ENCODE measurements around the gene DTNB. TPM values are rescaled to one million over a fixed set of nuclear protein-coding genes. Genes with fewer than 3 reads are reported as not detected.

DTNB gene
- total and polyA plus RNA-seq, 2 donors (not counting 3 experiments of a cell fraction or from before 2014, with no cell fraction given): 11.5 to 17.0 TPM

GRCh38 chr2:25430556-25430955, 242.8 kb downstream of the DTNB start:
- no peak for TF ChIP-seq POLR2A (IDR thresholded peaks at IDR 0.05; ENCODE audit: low read depth, low read length)
- no peak for TF ChIP-seq POLR2AphosphoS5 (IDR thresholded peaks at IDR 0.05; ENCODE audit: insufficient read depth, low read depth, low read length)
- TF ChIP-seq GATA2 (IDR thresholded peaks at IDR 0.05; ENCODE audit: insufficient read depth, insufficient read length, low read depth, low read length): no peak
- FAIRE-seq (no peak), DNase-seq (ENCODE audit: low read depth, low spot score) (no peak)
- dilution Hi-C loops (cut with MboI; ENCODE audit: extremely low pct_ligation_motif_present, low sequenced_read_pairs) (no loop called here), intact Hi-C loops (cut with micrococcal nuclease) (no loop called here)
- Histone ChIP-seq H3K27ac (ENCODE audit: insufficient read depth, low read depth, low read length) (no peak overlapping the region), H3K9me3 (replicated peaks; ENCODE audit: control insufficient read depth, insufficient read depth, low read length) (no peaks in the 10 kb centered on the region), H3K9ac (replicated peaks; ENCODE audit: extremely low read depth, insufficient read depth, low read length) (no peak overlapping the region), H3K27me3 (ENCODE audit: control insufficient read depth in 2 of 2, insufficient read depth in 2 of 2, low read length in 2 of 2) (no peaks in the 10 kb centered on the region), H3K9me1 (replicated peaks; ENCODE audit: control insufficient read depth, extremely low read depth, insufficient read depth, low read length) (no peaks in the 10 kb centered on the region), H2AFZ (ENCODE audit: low read depth, low read length) (no peak overlapping the region), H3K79me2 (ENCODE audit: control insufficient read depth, insufficient read depth, low read length) (no peaks in the 10 kb centered on the region), H3K4me2 (ENCODE audit: insufficient read depth, low read length) (no peak overlapping the region), H3K4me1 (ENCODE audit: control insufficient read depth, extremely low read depth, insufficient read depth, low read length) (no peaks in the 10 kb centered on the region), H3K36me3 (ENCODE audit: control insufficient read depth in 2 of 2, extremely low read depth in 1 of 2, insufficient read depth in 2 of 2, low read length in 2 of 2) (no peaks in the 10 kb centered on the region), H3K4me3 (replicated peaks in 1 of 3; ENCODE audit: insufficient read depth in 1 of 3, low read depth in 1 of 3, low read length in 3 of 3) (no peak overlapping the region), H4K20me1 (replicated peaks; ENCODE audit: control insufficient read depth, extremely low read depth, insufficient read depth, low read length) (no peaks in the 10 kb centered on the region)
- ChIA-PET CTCF (interaction anchor here (0.8 kb wide), 1 partner anchor 75 kb away, joined by 4 read pairs; no protein-coding TSS in a partner anchor), POLR2A (no interaction called here)
- BruUV-seq (replicated peaks): no TSS peak

GRCh38 chr2:25426326-25426725, 247.1 kb downstream of the DTNB start:
- intact Hi-C loops (cut with micrococcal nuclease): no loop called here
- H3K4me1 ChIP-seq (ENCODE audit: control insufficient read depth, extremely low read depth, insufficient read depth, low read length): no peaks in the 10 kb centered on the region

More at GRCh38 chr2:25426326-25426725, 247.1 kb downstream of the DTNB start:
- no peak for TF ChIP-seq CTCF (IDR thresholded peaks at IDR 0.05; ENCODE audit: extremely low read depth in 1 of 2, insufficient read depth in 1 of 2, low read depth in 1 of 2, low read length in 2 of 2)
- no peak for TF ChIP-seq FOS (IDR thresholded peaks at IDR 0.05; ENCODE audit: borderline replicate concordance, insufficient read depth, low read length)
- TF ChIP-seq JUN (IDR thresholded peaks at IDR 0.05; ENCODE audit: borderline replicate concordance, insufficient read depth, insufficient read length, low read depth): no peak
- TF ChIP-seq POLR2A (IDR thresholded peaks at IDR 0.05; ENCODE audit: low read depth, low read length): no peak
- no peak for TF ChIP-seq MYC (IDR thresholded peaks at IDR 0.05; ENCODE audit: low read depth, low read length)
- TF ChIP-seq GATA2 (IDR thresholded peaks at IDR 0.05; ENCODE audit: insufficient read depth, insufficient read length, low read depth, low read length): no peak
- no peak for TF ChIP-seq POLR2AphosphoS5 (IDR thresholded peaks at IDR 0.05; ENCODE audit: insufficient read depth, low read depth, low read length)
- TF ChIP-seq MAX (IDR thresholded peaks at IDR 0.05; ENCODE audit: insufficient read depth, insufficient read length): no peak
- Histone ChIP-seq H3K79me2 (ENCODE audit: control insufficient read depth, insufficient read depth, low read length) (no peaks in the 10 kb centered on the region), H3K9me3 (replicated peaks; ENCODE audit: control insufficient read depth, insufficient read depth, low read length) (no peaks in the 10 kb centered on the region), H3K9me1 (replicated peaks; ENCODE audit: control insufficient read depth, extremely low read depth, insufficient read depth, low read length) (no peaks in the 10 kb centered on the region), H3K4me2 (ENCODE audit: insufficient read depth, low read length) (no peak overlapping the region), H3K4me3 (replicated peaks in 1 of 3; ENCODE audit: insufficient read depth in 1 of 3, low read depth in 1 of 3, low read length in 3 of 3) (no peak overlapping the region), H3K27me3 (ENCODE audit: control insufficient read depth in 2 of 2, insufficient read depth in 2 of 2, low read length in 2 of 2) (no peaks in the 10 kb centered on the region), H3K36me3 (ENCODE audit: control insufficient read depth in 2 of 2, extremely low read depth in 1 of 2, insufficient read depth in 2 of 2, low read length in 2 of 2) (no peaks in the 10 kb centered on the region), H3K27ac (ENCODE audit: insufficient read depth, low read depth, low read length) (no peak overlapping the region), H2AFZ (ENCODE audit: low read depth, low read length) (no peak overlapping the region), H4K20me1 (replicated peaks; ENCODE audit: control insufficient read depth, extremely low read depth, insufficient read depth, low read length) (no peaks in the 10 kb centered on the region), H3K9ac (replicated peaks; ENCODE audit: extremely low read depth, insufficient read depth, low read length) (no peak overlapping the region)
- CTCF ChIA-PET: no interaction called here
- FAIRE-seq: no peak
- no TSS peak for BruUV-seq (replicated peaks)
- POLR2A ChIA-PET: no interaction called here
- DNase-seq (ENCODE audit: low read depth, low spot score): no peak
- dilution Hi-C loops (cut with MboI; ENCODE audit: extremely low pct_ligation_motif_present, low sequenced_read_pairs): no loop called here
